ENCODE results near the gene INAFM1.

GRCh38 chr19:47323872-47324271 lies 49.2 kb downstream of the INAFM1 start:
- TF ChIP-seq CTCF (IDR thresholded peaks at IDR 0.05) (no peak), POLR2A (IDR thresholded peaks at IDR 0.05) (no peak)

Measured in vagina (tissue), 2 donors.